GM12873 (cell line): ENCODE measurements around the gene SF3B4.

Source experiments
- TF ChIP-seq, protein P1 (sequence below): IDR thresholded peaks from 2 replicates; pipeline ENCODE4 v1.5.1; 2012; ENCODE audit warnings: low read depth, mild to moderate bottlenecking, moderate library complexity, low read length, control low read depth; ENCODE audit not compliant: insufficient read depth; ENCODE audit errors: missing control alignments

SF3B4 gene

DNA sequence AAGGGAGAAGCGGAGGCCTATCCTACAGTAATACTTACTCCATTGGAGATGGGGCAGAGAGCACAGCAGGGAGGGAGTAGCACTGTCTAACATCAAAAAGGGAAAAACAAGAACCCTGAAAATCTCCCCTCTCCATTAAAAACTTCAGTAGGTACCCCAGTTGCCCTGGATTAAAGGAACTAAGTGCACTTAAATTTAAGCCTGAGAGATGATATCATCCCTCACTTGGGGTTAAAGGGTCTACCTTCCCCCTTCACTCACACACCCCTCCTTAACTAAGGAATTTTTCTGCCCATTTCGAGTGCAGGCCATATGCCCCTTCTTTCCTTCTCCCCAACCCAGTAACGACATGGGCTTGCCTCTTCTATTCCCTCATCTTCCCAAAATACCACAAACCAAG, 12.8 kb upstream of the SF3B4 start:
- TF ChIP-seq, protein P1, sequence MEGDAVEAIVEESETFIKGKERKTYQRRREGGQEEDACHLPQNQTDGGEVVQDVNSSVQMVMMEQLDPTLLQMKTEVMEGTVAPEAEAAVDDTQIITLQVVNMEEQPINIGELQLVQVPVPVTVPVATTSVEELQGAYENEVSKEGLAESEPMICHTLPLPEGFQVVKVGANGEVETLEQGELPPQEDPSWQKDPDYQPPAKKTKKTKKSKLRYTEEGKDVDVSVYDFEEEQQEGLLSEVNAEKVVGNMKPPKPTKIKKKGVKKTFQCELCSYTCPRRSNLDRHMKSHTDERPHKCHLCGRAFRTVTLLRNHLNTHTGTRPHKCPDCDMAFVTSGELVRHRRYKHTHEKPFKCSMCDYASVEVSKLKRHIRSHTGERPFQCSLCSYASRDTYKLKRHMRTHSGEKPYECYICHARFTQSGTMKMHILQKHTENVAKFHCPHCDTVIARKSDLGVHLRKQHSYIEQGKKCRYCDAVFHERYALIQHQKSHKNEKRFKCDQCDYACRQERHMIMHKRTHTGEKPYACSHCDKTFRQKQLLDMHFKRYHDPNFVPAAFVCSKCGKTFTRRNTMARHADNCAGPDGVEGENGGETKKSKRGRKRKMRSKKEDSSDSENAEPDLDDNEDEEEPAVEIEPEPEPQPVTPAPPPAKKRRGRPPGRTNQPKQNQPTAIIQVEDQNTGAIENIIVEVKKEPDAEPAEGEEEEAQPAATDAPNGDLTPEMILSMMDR, result no peak

DNA sequence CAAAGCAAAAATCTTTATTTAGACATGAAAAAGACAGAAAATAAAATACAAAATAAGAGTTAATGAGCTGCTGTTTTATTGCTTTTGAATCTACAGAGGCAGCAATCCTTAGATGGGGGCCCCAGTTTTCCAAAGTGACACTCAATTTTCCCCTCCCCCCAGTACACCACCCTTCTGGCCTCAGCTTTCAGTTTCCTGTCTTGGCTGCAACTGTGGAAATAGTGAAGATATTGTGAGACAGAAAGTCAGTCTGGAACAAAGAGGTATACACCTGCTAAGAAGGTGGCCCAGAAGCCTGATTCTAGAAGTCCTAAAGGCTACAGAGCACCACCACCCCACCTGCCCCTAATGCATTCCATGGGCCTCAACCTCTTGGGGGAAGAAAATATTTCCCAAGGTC, 10.2 kb upstream of the SF3B4 start:
- TF ChIP-seq, protein P1, result no peak

DNA sequence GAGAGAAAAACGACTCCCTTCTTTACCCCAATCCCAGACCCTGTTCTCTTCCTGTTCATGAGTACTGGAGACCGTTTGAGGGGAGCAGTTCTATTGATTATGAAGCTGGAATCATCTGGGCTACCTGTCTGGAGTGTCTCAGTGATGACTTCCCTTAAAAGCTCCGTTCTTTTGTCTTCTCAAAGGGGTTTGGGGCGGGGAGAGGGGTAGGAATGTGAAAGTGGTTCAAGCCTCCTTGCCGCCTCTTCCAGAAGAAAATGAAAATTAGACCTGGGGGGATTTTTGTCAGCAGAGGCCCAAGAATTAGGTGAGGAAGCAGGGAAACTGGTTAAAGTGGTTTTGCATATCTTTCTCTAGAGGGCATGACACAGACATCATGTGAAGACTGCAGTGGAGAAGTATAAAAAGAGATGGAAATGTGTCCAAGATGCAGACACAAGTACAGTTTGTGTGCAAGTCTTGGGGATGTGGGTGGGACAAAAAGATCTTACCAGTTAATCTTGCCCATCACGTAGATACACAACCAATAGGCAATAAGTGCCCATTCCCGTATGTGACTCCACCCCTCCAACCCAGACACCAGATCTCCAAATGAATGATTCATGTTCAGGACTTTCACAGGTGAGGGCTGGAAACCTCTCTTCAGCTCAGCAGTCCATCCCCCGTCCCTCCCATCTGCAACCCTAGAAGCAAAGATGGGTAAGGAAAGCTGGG, 9.5 kb upstream of the SF3B4 start:
- TF ChIP-seq, protein P1, result no peak

DNA sequence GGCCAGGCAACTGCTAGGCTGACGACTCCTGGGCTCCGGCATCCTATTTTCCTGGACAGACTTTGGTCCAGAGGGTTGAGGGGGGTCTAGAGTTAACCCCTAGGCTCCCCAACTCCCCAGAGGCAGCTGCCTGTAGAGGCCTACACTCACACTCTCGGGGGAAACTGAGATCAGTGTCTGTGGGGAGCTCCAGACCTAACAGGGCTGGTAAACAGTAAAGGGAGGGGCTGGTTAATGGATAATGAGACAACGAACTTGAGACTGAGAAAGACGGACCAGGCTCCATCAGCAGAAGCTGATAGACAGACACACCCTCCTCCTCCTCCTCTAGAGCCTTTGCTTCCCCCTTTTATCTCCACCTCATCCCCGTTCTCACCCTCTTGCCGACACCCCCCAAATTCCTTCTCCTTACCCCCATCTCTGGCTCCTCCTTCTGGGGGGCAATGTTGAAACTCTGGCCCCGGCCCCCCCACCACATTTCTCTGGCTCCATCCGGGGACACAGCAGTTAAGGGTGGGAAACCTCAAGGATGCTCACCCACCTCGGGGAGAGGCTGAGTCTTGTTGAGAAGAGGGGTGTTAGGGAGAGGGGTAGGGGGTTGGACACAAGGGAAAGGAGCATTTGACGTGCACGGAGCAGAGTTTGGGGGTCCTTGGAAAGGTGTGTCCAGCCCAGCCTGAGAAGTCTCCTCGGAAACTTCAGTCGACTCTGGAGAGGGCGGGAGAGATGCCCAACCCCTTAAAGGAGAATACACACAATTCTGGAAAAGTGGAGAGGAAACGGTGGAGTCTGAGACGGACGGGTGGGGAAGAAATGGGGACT, 8.8 kb upstream of the SF3B4 start, which contains the start of gene MTMR11:
Gene MTMR11 (minus strand): TSS at position 710 of the 822 bp plus-strand sequence. CDS start 232 bp downstream, at position 478.
- TF ChIP-seq, protein P1, result no peak

DNA sequence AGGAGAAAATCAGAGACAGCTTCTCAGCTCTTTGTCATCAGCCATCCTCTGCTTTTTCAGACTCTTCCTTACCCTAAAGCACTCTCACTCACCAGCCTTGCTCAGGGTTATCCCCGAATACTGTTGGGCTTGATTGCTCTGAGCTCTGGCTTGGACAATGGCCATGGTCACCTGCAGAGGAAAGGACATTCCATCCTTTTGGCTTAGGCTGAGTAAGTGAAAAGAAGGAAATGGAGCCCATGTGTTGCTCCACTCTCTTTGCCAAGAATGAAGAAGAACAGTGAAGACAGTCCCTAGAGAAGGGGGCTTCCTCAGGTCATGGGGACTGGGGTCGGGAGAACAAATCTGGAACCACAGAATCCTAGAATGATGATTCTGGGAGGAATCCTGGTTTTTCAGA, 6.8 kb upstream of the SF3B4 start:
- TF ChIP-seq, protein P1, result no peak

DNA sequence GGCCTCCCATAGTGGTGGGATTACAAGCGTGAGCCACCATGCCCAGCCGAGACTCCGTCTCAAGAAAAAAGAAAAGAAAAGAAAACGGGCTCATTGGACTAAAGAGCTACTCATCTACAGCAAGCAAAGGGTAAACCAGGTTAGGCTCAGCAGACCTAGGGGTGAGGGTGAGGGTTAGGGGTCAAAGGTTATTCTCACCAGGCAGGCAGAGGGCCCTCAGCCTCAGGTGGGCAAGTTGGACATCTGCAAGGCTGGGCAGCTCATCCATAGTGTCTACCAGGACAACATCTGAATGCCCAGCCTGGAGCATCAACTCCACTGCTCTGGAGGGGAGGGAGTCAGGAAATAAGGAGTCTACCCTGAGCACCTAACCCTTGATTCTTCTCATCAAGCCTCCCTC, 5.6 kb upstream of the SF3B4 start:
- TF ChIP-seq, protein P1, result no peak

DNA sequence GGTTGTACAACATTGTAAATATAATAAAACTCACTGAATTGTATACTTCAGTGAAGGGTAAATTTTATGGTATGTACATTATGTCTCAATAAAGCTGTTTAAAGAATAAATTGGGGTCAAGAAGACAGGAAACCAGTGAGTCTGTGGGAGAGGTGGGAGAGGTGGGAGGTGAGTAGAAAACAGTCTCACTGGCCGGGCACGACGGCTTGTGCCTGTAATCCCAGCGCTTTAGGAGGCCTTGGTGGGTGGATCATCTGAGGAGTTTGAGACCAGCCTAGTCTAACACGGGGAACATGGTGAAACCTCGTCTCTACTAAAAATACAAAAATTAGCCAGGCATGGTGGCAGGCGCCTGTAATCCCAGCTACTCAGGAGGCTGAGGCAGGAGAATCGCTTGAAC, 4.9 kb upstream of the SF3B4 start:
- TF ChIP-seq, protein P1, result no peak
